HG02623 (cell line): ENCODE results near the gene KCNN3.
"Not testable (repeated sequence)": the region's sequence is repeated elsewhere in the genome, so short reads cannot be mapped to it uniquely, and the experiment has no call there.

Experiments
- ATAC-seq: cut with Tn5 transposase; IDR thresholded peaks from one replicate; pipeline ENCODE4 v1.9.1; 2021; ENCODE audit warnings: moderate library complexity; ENCODE audit not compliant: unreplicated experiment

KCNN3 gene

DNA sequence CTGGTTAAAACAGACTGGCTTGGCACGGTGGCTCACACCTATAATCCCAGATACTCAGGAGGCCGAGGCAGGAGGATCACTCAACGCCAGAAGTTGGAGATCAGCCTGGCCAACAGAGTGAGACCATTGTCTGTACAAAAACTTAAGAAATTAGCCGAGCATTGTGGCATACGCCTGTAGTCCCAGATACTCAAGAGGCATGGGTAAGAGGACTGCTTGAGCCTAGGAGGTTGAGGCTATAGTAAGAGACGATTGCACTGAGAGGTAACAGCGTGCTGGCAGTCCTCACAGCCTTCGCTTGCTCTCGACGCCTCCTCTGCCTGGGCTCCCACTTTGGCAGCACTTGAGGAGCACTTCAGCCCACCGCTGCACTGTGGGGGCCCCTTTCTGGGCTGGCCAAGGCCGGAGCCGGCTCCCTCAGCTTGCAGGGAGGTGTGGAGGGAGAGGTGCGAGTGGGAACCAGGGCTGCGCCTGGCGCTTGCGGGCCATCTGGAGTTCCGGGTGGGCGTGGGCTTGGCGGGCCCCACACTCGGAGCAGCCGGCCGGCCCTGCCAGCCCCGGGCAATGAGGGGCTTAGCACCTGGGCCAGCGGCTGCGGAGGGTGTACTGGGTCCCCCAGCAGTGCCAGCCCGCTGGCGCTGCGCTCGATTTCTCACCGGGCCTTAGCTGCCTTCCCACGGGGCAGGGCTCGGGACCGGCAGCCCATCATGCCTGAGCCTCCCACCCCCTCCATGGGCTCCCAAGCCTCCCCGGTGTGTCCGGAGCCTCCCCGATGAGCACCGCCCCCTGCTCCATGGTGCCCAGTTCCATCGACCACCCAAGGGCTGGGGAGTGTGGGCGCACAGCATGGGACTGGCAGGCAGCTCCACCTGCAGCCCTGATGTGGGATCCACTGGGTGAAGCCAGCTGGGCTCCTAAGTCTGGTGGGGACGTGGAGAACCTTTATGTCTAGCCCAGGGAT lies 199.5 kb downstream of the KCNN3 start:
- not testable (repeated sequence) for ATAC-seq

DNA sequence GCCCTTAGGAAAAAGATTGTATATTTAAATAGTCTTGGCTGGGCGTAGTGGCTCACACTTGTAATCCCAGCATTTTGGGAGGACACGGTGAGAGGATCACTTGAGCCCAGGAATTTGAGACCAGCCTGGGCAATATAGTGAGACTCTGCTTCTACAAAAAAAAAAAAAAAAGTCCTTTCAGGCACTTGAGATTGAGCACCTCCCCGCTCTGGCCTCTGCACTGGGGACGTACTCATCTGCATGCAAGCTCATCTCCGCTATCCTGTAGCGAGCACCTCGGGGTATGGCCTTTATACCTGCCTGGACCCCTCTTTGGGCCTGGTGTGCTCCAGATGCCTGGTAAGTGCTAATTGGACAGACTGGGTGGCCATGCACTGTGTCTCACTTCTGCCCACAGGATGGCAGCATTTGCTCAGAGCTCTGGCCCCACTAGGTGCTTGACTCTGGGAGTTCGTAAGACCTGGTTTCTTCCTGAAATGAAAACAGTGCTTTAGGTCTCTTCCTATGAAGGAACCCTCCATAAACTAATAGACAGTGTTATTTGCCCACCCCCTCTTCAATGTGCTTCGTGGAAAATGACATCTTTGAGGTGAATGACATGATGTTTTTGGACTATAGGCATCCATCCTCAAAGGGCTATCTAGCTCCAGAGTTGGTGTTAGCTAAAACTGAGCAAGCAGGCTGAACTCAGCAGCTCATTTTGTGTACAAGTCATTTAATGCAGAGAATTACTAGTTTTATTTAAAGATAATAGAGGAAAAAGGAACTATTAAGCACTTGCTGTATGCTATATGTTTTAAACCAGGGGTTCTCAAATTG lies 200.4 kb downstream of the KCNN3 start:
- ATAC-seq: peak; percentile 47

DNA sequence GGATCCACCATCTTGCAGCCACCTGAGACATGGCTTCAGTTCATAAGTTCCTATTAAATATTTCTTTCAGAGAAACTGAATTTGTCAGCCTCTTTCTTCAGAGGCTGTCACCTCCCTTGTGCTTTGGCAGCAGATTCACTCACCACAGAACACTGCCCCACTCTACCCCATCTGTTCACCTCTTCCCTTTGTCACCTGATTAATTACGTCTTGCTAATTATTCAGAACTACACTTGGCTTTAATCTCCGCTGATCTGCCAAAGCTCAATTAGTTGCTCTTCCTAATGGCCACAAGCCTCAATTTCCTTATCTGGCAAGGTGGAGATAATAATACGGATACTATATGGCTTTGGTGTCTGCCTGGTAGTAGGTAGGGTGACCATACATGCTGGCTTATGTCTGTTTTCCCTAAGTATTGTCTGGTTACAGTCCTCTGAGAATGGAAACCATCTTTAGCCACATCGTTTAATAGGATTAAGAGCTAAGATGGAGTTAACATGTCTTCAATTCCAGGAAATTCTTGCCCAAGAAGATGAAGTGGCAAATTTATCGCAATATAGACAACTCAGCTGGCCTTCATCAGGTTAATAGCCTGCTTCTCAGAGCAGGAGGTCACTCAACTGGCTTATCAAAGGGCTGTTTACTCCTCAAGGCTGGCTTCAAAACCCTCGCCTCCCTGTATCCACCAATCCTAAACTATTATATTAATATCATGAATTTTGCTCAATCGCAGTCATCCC lies 203.9 kb downstream of the KCNN3 start:
- no peak for ATAC-seq

DNA sequence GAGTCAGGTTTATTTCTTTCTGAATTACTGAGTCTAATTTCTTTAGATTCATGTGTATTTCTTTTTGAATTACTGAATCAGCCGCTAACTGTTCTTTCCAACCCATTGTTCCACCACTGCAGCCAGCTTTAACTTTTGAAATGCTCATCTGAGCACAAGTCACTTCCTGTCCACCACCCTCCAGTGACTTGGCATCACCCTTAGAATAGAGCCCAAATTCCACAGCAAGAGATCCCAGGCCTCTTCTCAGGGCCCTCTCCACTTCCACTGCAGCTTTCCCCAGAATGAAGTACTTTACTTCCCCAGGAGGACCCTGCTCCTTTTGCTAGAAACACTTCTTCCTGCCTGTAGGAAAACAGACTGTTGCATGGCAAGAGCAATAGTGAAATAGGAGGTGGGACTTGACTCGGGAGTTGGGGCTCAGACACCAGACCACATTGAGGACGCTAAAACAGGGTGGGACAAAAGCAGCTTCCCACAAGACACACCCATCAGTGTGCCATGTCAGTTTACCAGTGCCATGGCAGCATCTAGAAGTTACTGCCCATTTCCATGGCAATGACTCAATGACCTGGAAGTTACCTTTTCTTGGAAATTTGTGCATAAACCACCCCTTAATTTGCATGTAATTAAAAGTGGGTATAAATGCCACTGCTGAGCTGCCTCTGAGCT lies 205.6 kb downstream of the KCNN3 start:
- no peak for ATAC-seq

DNA sequence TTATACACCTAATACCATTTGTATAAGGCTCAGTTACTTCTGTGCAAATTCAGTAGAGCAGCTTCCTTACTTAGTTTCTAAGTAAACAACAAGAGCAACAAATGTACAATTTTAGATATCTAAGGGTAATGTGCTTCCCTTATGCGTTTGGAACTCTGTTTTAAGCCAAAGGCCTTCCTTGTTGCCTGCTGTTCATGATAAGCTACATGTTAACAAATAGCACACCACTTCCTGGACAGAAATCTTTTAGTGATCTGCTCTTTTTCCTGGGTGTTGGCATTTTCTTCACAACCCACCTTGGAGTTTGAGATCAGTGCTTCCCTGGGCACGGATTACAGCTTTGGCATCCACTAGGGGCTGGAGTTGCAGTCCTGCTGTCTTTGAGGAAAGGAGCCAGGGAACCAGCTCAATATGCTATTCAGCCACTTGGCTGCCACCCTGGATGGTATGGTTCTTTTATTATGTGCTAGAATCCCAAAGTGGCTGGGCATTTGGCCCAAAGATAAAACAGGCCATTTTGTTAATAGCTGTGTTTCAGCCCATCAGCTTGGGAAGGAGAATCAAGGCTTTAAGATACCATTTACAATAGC lies 206.5 kb downstream of the KCNN3 start:
- no peak for ATAC-seq

DNA sequence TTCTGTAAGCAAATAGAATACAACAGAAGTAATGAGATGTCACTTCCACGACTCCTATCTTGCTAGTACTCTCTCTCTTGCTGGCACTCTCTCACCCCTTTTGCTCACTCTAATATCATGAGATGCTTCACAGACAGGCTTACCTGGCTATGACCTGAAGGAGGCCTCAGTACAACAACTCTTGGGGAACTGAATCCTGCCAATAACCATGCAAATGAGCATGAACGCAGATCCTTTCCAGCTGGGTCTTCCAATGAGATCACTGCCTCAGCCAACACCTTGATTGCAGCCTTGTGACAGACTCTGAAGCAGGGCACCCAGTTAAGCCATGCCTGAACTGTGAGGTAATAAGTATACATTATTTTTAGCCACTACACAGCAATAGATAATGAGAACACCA lies 209.0 kb downstream of the KCNN3 start:
- ATAC-seq: no peak

DNA sequence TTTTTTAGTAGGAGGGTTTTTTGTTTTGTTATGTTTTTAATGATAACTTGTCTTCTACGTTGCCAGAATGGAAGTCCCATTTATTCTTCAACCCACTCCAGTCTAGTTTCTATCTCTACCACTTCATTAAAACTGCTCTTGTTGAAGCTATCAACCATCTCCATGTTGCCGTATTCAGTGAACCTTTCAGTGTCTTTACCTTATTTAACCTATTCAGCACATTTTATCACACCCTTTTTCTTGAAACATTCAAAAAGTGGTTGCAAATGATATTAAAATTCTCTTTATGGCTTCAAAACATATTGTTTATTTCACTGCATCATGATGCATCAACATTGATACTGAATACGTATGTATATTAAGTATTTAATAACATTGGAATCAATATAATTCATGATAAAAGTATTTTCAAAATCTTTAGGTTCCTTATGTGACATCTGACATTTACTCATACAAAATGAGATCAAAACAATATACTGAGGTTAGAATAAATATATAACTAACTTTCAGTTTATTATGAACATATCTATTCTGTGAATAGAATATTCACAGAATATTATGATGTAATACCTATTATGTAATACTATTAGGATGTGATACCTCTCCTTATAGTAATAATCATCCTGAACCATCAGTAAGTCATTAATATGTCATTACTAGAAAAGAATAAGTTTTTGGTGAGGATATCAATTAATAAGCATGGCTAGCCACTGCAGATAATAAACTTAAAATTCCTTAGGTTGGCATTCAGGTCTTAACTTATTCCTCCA lies 210.1 kb downstream of the KCNN3 start:
- ATAC-seq: no peak

DNA sequence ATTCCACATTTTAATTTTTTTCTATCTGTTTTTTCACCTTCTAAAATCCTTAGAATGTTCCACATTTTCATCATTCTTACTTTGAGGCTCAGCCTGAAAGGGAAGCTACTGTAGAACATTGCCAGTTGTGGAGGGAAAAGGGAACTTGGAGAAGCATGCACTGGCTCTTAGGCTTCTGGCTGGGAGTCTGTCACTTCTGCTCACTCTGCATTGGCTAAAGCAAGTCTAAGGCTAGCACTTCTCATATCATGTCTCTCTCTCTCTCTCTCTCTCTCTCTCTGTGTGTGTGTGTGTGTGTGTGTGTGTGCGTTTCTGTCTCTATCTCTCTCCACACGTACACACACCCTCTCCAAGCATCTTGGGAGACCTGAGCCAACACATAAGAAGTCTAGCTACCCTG lies 212.5 kb downstream of the KCNN3 start:
- ATAC-seq: no peak

DNA sequence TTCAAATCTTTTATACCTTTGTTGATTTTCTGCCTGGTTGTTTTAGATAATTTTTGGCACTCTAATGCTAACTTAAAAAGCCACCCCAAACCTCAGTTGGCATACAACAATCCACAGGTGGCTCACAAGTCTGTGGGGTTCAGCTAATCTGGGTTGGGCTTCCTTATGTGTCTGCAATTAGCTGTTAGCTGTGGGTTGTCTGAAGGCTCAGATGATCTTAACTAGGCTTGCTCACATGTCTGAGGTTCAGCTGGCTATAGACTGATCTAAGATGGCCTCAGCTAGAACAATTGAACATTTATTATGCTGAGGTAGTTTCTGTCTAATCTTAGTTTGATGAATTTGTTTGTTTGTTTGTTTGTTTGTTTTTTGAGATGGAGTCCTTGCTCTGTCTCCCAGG lies 217.2 kb downstream of the KCNN3 start:
- ATAC-seq: no peak
